SK-N-SH (cell line): Measurements from ENCODE around the gene TKTL1. TPM values are rescaled to one million over a fixed set of nuclear protein-coding genes. Genes with fewer than 3 reads are reported as not detected.

Experiments
- CTCF ChIA-PET: fragments of 300-600, 350-600 bp; formaldehyde crosslinking; extraction: SDS; loops from one replicate; lab custom pipeline; 2021; lab: Yijun Ruan, JAX
- POLR2A ChIA-PET: fragments of 350-600 bp; sonication (Branson Sonifier 250); formaldehyde crosslinking; extraction: SDS; loops from one replicate; lab custom pipeline; 2020; ENCODE audit warnings: antibody characterized with exemption, inconsistent platforms; lab: Yijun Ruan, JAX
- DNase-seq: peaks from one replicate; pipeline ENCODE4 v3.0.0; 2012
- H2AFZ ChIP-seq: fragments of 200-600 bp; sonication (generic); 2 replicates; pipeline ENCODE4 v1.8.1; 2016; ENCODE audit warnings: antibody characterized with exemption, mild to moderate bottlenecking, low read depth
- H3F3A ChIP-seq: fragments of 200-600 bp; sonication (generic); replicated peaks from 2 replicates; pipeline ENCODE3; 2016; ENCODE audit warnings: antibody characterized with exemption, mild to moderate bottlenecking; ENCODE audit not compliant: insufficient read depth
- H3K27ac ChIP-seq, 2 experiments: fragments of 200-500 bp in 1 of 2; fragments of 200-600 bp in 1 of 2; sonication (Bioruptor generic) in 1 of 2; sonication (generic), shearing (Covaris generic) in 1 of 2; 2 replicates each; pipeline versions ENCODE4 v1.5.1 to v1.6.1; 2014 to 2016; ENCODE audit warnings: low read depth in 2 of 2, inconsistent platforms in 1 of 2, low read length in 1 of 2, mild to moderate bottlenecking in 1 of 2, mixed read lengths in 1 of 2
- H3K27me3 ChIP-seq: fragments of 200-600 bp; sonication (generic), shearing (Covaris generic); 2 replicates; pipeline ENCODE4 v1.6.1; 2016; ENCODE audit warnings: mixed run types; ENCODE audit not compliant: insufficient read depth
- H3K36me3 ChIP-seq, 2 experiments: fragments of 200-500 bp in 1 of 2; fragments of 200-600 bp in 1 of 2; sonication (Bioruptor generic) in 1 of 2; sonication (generic) in 1 of 2; replicated peaks in 1 of 2; 2 replicates each; pipeline versions ENCODE3 to v1.5.1; 2014 to 2016; ENCODE audit warnings: low read length in 1 of 2, mild to moderate bottlenecking in 1 of 2; ENCODE audit not compliant: insufficient read depth in 2 of 2, control insufficient read depth in 1 of 2
- H3K4me1 ChIP-seq, 2 experiments: fragments of 200-500 bp in 1 of 2; fragments of 200-600 bp in 1 of 2; sonication (Bioruptor generic) in 1 of 2; sonication (generic), shearing (Covaris generic) in 1 of 2; 2 replicates each; pipeline versions ENCODE4 v1.5.1 to v1.6.1; 2014 to 2016; ENCODE audit warnings: low read depth in 1 of 2, low read length in 1 of 2, mixed run types in 1 of 2; ENCODE audit not compliant: insufficient read depth in 2 of 2, control insufficient read depth in 1 of 2
- H3K4me2 ChIP-seq: fragments of 200-600 bp; sonication (generic), shearing (Covaris generic); 2 replicates; pipeline ENCODE4 v1.6.1; 2017; ENCODE audit warnings: mixed run types
- H3K4me3 ChIP-seq, 2 experiments: fragments of 200-500 bp in 1 of 2; fragments of 200-600 bp in 1 of 2; sonication (Bioruptor generic) in 1 of 2; sonication (generic), shearing (Covaris generic) in 1 of 2; 2 replicates each; pipeline versions ENCODE4 v1.5.1 to v1.8.1; 2014 to 2016; ENCODE audit warnings: low read depth in 2 of 2, inconsistent platforms in 1 of 2, low read length in 1 of 2, mild to moderate bottlenecking in 1 of 2, mixed read lengths in 1 of 2, moderate library complexity in 1 of 2
- H3K79me2 ChIP-seq: fragments of 200-600 bp; sonication (generic); 2 replicates; pipeline ENCODE4 v1.8.1; 2017; ENCODE audit warnings: mild to moderate bottlenecking; ENCODE audit not compliant: insufficient read depth
- H3K9ac ChIP-seq: fragments of 200-600 bp; sonication (generic); 2 replicates; pipeline ENCODE4 v1.6.1; 2017; ENCODE audit warnings: mixed run types
- H3K9me2 ChIP-seq: fragments of 200-600 bp; sonication (generic); 2 replicates; pipeline ENCODE4 v1.6.1; 2017; ENCODE audit warnings: mixed run types
- H3K9me3 ChIP-seq: fragments of 200-600 bp; sonication (generic); 2 replicates; pipeline ENCODE4 v1.6.1; 2017; ENCODE audit warnings: mixed run types, mild to moderate bottlenecking, moderate library complexity
- H4K20me1 ChIP-seq: fragments of 200-600 bp; sonication (generic); 2 replicates; pipeline ENCODE4 v1.6.1; 2017; ENCODE audit warnings: mild to moderate bottlenecking, mixed run types; ENCODE audit not compliant: insufficient read depth
- CTCF ChIP-seq: fragments of 200-600 bp; sonication (generic); IDR thresholded peaks from 2 replicates; pipeline ENCODE4 v1.6.1; 2017; ENCODE audit warnings: antibody characterized with exemption, mild to moderate bottlenecking, moderate library complexity
- EZH2phosphoT487 ChIP-seq: fragments of 200-600 bp; sonication (generic); IDR thresholded peaks from 2 replicates; pipeline ENCODE4 v1.6.1; 2017; ENCODE audit warnings: low read depth, mixed run types, mild to moderate bottlenecking, antibody characterized with exemption, moderate library complexity, borderline replicate concordance
- FOSL2 ChIP-seq: IDR thresholded peaks from 2 replicates; pipeline ENCODE4 v1.4.0; 2012; ENCODE audit warnings: low read depth, mild to moderate bottlenecking, moderate library complexity, borderline replicate concordance
- IRF3 ChIP-seq: fragments of 150-350 bp; IDR thresholded peaks from 2 replicates; pipeline ENCODE4 v1.6.1; 2016; ENCODE audit warnings: mild to moderate bottlenecking, low read depth, low read length
- JUND ChIP-seq: IDR thresholded peaks from 2 replicates; pipeline ENCODE4 v1.4.0; 2012
- MEF2A ChIP-seq: IDR thresholded peaks from 2 replicates; pipeline ENCODE4 v1.4.0; 2012; ENCODE audit warnings: low read depth, borderline replicate concordance
- MXI1 ChIP-seq: IDR thresholded peaks from 2 replicates; pipeline ENCODE4 v1.6.1; 2012; ENCODE audit warnings: mild to moderate bottlenecking, low read depth, low read length, improper control_type of control experiment
- PBX3 ChIP-seq: IDR thresholded peaks from 2 replicates; pipeline ENCODE4; 2012
- RFX5 ChIP-seq: IDR thresholded peaks from 2 replicates; pipeline ENCODE4 v1.6.1; 2012; ENCODE audit warnings: mild to moderate bottlenecking, improper control_type of control experiment, low read length
- SIN3A ChIP-seq: IDR thresholded peaks from 2 replicates; pipeline ENCODE4 v1.6.1; 2012; ENCODE audit warnings: low read depth, mild to moderate bottlenecking, low read length, moderate library complexity, borderline replicate concordance
- TAF1 ChIP-seq: IDR thresholded peaks from 2 replicates; pipeline ENCODE4 v1.6.1; 2012; ENCODE audit warnings: low read depth, mild to moderate bottlenecking, low read length, moderate library complexity, borderline replicate concordance
- TCF12 ChIP-seq: IDR thresholded peaks from 2 replicates; pipeline ENCODE4 v1.4.0; 2012
- USF1 ChIP-seq: IDR thresholded peaks from 2 replicates; pipeline ENCODE4 v1.4.0; 2012; ENCODE audit warnings: low read depth, borderline replicate concordance
- WGBS: methylation state at CpG from one replicate; pipeline ENCODE4 v1.1.6; 2017; ENCODE audit warnings: low lambda C conversion rate; 5-methylcytosine and 5-hydroxymethylcytosine counted together
- polyA plus RNA-seq, 3 experiments: library from polyadenylated mRNA; depleted of rRNA; stranded (reverse); fragments of >200 nt; gene quantifications; 2 replicates each; pipeline ENCODE4 v1.2.3, GENCODE V29; 2012

Gene TKTL1
- polyA plus RNA-seq, 1 of the 3 experiments (the other 2 are of a cell fraction): not detected

- no peak for DNase-seq
- CTCF ChIA-PET: interaction anchor here (1.2 kb wide), 1 partner anchor 16 kb away, joined by 4 read pairs; no protein-coding TSS in a partner anchor
- POLR2A ChIA-PET: no interaction called here
- no peaks in the 10 kb centered on the region for H3K9me3 ChIP-seq
- H3K27ac ChIP-seq: no peak overlapping the region
- no peaks in the 10 kb centered on the region for H3K79me2 ChIP-seq
- TF ChIP-seq JUND (no peak), RFX5 (no peak), TCF12 (no peak), SIN3A (no peak), MEF2A (no peak), IRF3 (no peak), EZH2phosphoT487 (no peak), FOSL2 (no peak), PBX3 (no peak), TAF1 (no peak), USF1 (no peak), CTCF (no peak)
- H3K36me3 ChIP-seq: no peaks in the 10 kb centered on the region
- no peaks in the 10 kb centered on the region for H3K4me1 ChIP-seq
- no peaks in the 10 kb centered on the region for H3K9me2 ChIP-seq
- no peak overlapping the region for H2AFZ ChIP-seq
- no peak overlapping the region for H3K4me3 ChIP-seq
- peaks cover 56% of the 10 kb centered on the region for H3K27me3 ChIP-seq
- H3K9ac ChIP-seq: no peak overlapping the region
- H3F3A ChIP-seq: no peaks in the 10 kb centered on the region
- H4K20me1 ChIP-seq: no peaks in the 10 kb centered on the region
- 60% methylated on average over 29 of the region's 29 CpGs for WGBS
- H3K4me2 ChIP-seq: no peak overlapping the region
These were observed 37.0 kb downstream of the TKTL1 start for GRCh38 chrX:154332561-154332960.

- Histone ChIP-seq H3K36me3 (no peaks in the 10 kb centered on the region), H3K79me2 (no peaks in the 10 kb centered on the region), H3K27ac (no peak overlapping the region), H3K4me3 (no peak overlapping the region), H4K20me1 (no peaks in the 10 kb centered on the region), H3K27me3 (peaks cover 50% of the 10 kb centered on the region), H3F3A (no peaks in the 10 kb centered on the region), H2AFZ (no peak overlapping the region), H3K4me2 (no peak overlapping the region), H3K9me2 (no peaks in the 10 kb centered on the region), H3K9me3 (no peaks in the 10 kb centered on the region), H3K9ac (no peak overlapping the region), H3K4me1 (no peaks in the 10 kb centered on the region)
- no peak for TF ChIP-seq MXI1
- ChIA-PET CTCF (interaction anchor here (1.2 kb wide), 1 partner anchor 16 kb away, joined by 4 read pairs; no protein-coding TSS in a partner anchor), POLR2A (no interaction called here)
- no peak for DNase-seq
- WGBS: 42% methylated on average over 5 of the region's 9 CpGs
These were observed 37.5 kb downstream of the TKTL1 start for GRCh38 chrX:154333116-154333515.
